SU-DHL-6 (cell line): Measurements from ENCODE around the gene GTF3C1.
A peak's percentile ranks its signal among the peaks of the same experiment; 100 is the strongest.

Experiments
- H2AFZ ChIP-seq: fragments of 200-600 bp; sonication (generic); 2 replicates; pipeline ENCODE4 v1.6.1; 2014; ENCODE audit warnings: low read depth, mild to moderate bottlenecking, moderate library complexity, mixed read lengths, antibody characterized with exemption, low read length; ENCODE audit not compliant: severe bottlenecking
- H3F3A ChIP-seq: fragments of 200-600 bp; shearing (Covaris generic); 2 replicates; pipeline ENCODE4 v1.6.0; 2016; ENCODE audit warnings: antibody characterized with exemption, mild to moderate bottlenecking; ENCODE audit not compliant: insufficient read depth
- H3K27ac ChIP-seq: fragments of 200-600 bp; sonication (generic); 2 replicates; pipeline ENCODE4 v1.5.1; 2016; ENCODE audit warnings: low read depth, mild to moderate bottlenecking, low read length, moderate library complexity, mixed read lengths
- H3K27me3 ChIP-seq: fragments of 200-600 bp; sonication (generic), shearing (Covaris generic); 2 replicates; pipeline ENCODE4 v1.6.0; 2014; ENCODE audit warnings: mild to moderate bottlenecking, low read length
- H3K36me3 ChIP-seq: fragments of 200-600 bp; sonication (generic); 2 replicates; pipeline ENCODE4 v1.6.1; 2014; ENCODE audit warnings: mild to moderate bottlenecking, low read length, mixed read lengths
- H3K4me2 ChIP-seq: fragments of 300-600, 200-600 bp; shearing (Covaris generic), sonication (generic); 2 replicates; pipeline ENCODE4 v1.6.0; 2014; ENCODE audit warnings: low read length, low read depth, mild to moderate bottlenecking; ENCODE audit not compliant: poor library complexity, severe bottlenecking
- H3K4me3 ChIP-seq: fragments of 200-600 bp; sonication (generic); 2 replicates; pipeline ENCODE4 v1.5.1; 2014; ENCODE audit warnings: antibody characterized with exemption, low read length, mild to moderate bottlenecking, mixed read lengths; ENCODE audit not compliant: insufficient read depth, poor library complexity, severe bottlenecking
- H3K79me2 ChIP-seq: fragments of 200-600 bp; sonication (generic); 2 replicates; pipeline ENCODE4 v1.6.1; 2014; ENCODE audit warnings: mild to moderate bottlenecking, low read length, moderate library complexity; ENCODE audit not compliant: insufficient read depth
- H3K9ac ChIP-seq: fragments of 200-600 bp; sonication (generic); 2 replicates; pipeline ENCODE4 v1.7.0; 2014; ENCODE audit warnings: mild to moderate bottlenecking, low read length
- H3K9me2 ChIP-seq: fragments of 200-600 bp; sonication (generic); replicated peaks from 2 replicates; pipeline ENCODE4 v1.6.1; 2014; ENCODE audit warnings: low read length; ENCODE audit not compliant: insufficient read depth
- H3K9me3 ChIP-seq: fragments of 200-600 bp; sonication (generic); 2 replicates; pipeline ENCODE4 v1.6.1; 2014; ENCODE audit warnings: low read length, mixed read lengths; ENCODE audit not compliant: insufficient read depth
- H4K20me1 ChIP-seq: fragments of 200-600 bp; sonication (generic); 2 replicates; pipeline ENCODE4 v1.6.1; 2014; ENCODE audit warnings: low read depth, mild to moderate bottlenecking, antibody characterized with exemption, low read length, moderate library complexity, mixed read lengths
- EZH2phosphoT487 ChIP-seq: fragments of 200-600 bp; sonication (generic), shearing (Covaris generic); conservative IDR thresholded peaks from 2 replicates; pipeline ENCODE4 v1.6.1; 2018; ENCODE audit warnings: mild to moderate bottlenecking, antibody characterized with exemption, low read length, moderate library complexity, mixed read lengths
- TF ChIP-seq, protein P1 (sequence below): fragments of 200-600 bp; sonication (generic); IDR thresholded peaks from one replicate; pipeline ENCODE4 v1.5.1; 2017; ENCODE audit warnings: antibody characterized with exemption, mild to moderate bottlenecking, low read length, moderate library complexity; ENCODE audit not compliant: insufficient read depth, poor library complexity, severe bottlenecking

Gene GTF3C1

DNA sequence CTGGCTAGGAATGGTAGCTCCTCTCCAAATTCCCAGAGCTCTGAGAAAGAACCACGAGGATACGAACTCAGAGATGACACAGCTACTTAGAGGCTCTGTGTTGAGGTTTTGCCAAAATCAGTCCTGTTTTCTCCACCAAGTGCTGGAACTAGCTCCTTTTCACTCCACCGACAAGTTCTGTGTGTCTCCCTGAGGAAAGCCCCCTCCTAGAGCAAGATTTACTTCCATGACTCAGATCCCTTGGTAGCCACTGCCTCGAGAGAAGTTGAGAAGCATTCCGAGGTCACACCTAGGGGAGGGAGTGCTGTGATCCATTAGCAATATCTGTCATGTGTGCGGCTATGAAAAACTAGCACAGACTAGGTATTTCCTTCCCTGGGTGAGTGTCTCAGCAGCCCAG is 117.2 kb downstream of the GTF3C1 start:
- Histone ChIP-seq H3K27ac (no peak overlapping the region), H4K20me1 (no peaks in the 10 kb centered on the region)

DNA sequence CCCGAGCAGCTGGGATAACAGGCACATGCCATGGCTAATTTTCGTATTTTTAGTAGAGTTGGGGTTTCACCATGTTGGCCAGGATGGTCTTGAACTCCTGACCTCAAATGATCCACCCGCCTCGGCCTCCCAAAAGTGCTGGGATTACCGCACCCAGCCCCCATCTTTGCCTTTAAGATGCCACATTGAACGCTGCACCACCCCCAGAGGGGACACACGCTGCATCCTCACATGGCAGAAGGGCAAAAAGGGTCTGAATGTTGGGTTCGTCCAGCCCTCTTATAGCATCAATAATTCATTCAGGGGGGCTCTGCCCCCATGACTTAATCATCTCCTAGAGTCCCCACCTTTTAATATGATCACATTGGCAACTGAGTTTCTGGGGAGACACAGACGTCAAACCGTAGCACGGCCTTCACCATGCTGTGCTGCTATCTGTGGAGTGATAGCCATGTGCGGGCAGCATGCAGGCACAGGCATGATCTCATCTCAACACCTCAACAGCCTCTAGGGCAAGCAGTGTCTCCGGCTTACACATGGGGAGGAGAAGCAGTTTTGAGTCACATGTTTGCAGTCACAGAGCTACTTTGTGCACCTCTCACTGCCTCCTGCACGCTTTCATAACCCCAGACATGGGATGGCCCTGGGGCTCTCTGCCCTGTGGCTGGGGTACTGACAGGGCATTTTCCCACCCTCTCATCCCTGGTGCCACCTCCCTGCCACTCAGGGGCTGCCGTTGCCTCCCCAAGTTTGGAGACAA is 117.8 kb downstream of the GTF3C1 start:
- H4K20me1 ChIP-seq: no peaks in the 10 kb centered on the region
- no peak overlapping the region for H3K4me2 ChIP-seq
- no peak for TF ChIP-seq EZH2phosphoT487
- TF ChIP-seq, protein P1, sequence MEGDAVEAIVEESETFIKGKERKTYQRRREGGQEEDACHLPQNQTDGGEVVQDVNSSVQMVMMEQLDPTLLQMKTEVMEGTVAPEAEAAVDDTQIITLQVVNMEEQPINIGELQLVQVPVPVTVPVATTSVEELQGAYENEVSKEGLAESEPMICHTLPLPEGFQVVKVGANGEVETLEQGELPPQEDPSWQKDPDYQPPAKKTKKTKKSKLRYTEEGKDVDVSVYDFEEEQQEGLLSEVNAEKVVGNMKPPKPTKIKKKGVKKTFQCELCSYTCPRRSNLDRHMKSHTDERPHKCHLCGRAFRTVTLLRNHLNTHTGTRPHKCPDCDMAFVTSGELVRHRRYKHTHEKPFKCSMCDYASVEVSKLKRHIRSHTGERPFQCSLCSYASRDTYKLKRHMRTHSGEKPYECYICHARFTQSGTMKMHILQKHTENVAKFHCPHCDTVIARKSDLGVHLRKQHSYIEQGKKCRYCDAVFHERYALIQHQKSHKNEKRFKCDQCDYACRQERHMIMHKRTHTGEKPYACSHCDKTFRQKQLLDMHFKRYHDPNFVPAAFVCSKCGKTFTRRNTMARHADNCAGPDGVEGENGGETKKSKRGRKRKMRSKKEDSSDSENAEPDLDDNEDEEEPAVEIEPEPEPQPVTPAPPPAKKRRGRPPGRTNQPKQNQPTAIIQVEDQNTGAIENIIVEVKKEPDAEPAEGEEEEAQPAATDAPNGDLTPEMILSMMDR: no peak
- H3K9me3 ChIP-seq: no peaks in the 10 kb centered on the region
- H3K27me3 ChIP-seq: no peaks in the 10 kb centered on the region
- H3K27ac ChIP-seq: no peak overlapping the region
- no peaks in the 10 kb centered on the region for H3K9me2 ChIP-seq
- no peaks in the 10 kb centered on the region for H3K79me2 ChIP-seq
- no peak overlapping the region for H3K4me3 ChIP-seq
- H3K9ac ChIP-seq: no peak overlapping the region
- peaks cover 4% of the 10 kb centered on the region; the same call in 1 of the 2 replicates for H3F3A ChIP-seq
- no peak overlapping the region for H2AFZ ChIP-seq
- no peaks in the 10 kb centered on the region for H3K36me3 ChIP-seq

More for the DNA sequence above, 117.2 kb downstream of the GTF3C1 start:
- H3K4me3 ChIP-seq: no peak overlapping the region
- H3F3A ChIP-seq: peaks cover 4% of the 10 kb centered on the region; the same call in 1 of the 2 replicates
- no peak overlapping the region for H3K4me2 ChIP-seq
- TF ChIP-seq EZH2phosphoT487: no peak
- TF ChIP-seq, protein P1: no peak
- H3K36me3 ChIP-seq: no peaks in the 10 kb centered on the region
- no peaks in the 10 kb centered on the region for H3K9me2 ChIP-seq
- no peaks in the 10 kb centered on the region for H3K79me2 ChIP-seq
- H3K9me3 ChIP-seq: no peaks in the 10 kb centered on the region
- no peak overlapping the region for H2AFZ ChIP-seq
- H3K9ac ChIP-seq: no peak overlapping the region
- H3K27me3 ChIP-seq: no peaks in the 10 kb centered on the region

DNA sequence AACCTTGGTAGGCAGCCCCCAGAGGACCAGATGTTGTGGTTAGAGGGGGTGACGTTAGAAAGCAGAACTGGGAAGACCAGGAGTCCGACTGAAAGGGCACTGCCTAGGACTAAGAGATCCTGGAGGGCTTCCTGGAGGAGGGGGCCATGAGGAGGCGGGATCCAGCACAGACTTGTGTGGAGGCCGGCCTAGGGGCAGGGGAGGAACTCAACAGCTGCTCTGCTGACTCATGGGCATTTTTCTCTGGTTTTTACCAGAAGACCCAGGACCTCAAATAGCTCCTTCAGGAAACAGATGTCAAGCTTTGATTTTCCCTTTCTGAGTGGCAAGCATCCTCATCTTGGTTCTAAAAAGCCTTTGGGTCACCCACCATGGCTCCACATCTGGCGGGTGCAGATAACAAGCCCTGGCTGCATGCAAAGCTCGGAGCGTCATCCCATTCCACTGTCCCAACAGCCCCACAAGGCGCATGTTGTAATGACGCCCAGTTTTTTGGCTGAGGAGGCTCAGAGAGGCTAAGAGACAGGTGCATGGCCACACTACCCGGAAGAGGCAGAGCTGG is 118.7 kb downstream of the GTF3C1 start:
- TF ChIP-seq, protein P1: no peak
- no peak for TF ChIP-seq EZH2phosphoT487
- H3K4me2 ChIP-seq: no peak overlapping the region
- H3K27ac ChIP-seq: peak overlapping the region; percentile 36
- no peaks in the 10 kb centered on the region for H3K9me2 ChIP-seq
- no peaks in the 10 kb centered on the region for H4K20me1 ChIP-seq
- H3K9ac ChIP-seq: no peak overlapping the region
- H3K27me3 ChIP-seq: no peaks in the 10 kb centered on the region
- peaks cover 7% of the 10 kb centered on the region for H3F3A ChIP-seq
- no peak overlapping the region for H3K4me3 ChIP-seq
- no peaks in the 10 kb centered on the region for H3K36me3 ChIP-seq
- H2AFZ ChIP-seq: no peak overlapping the region
- no peaks in the 10 kb centered on the region for H3K9me3 ChIP-seq
- no peaks in the 10 kb centered on the region for H3K79me2 ChIP-seq
